Progenitor cell of endocrine pancreas (in vitro differentiated cells): Measurements from ENCODE around the gene ATF5. TPM values are rescaled to one million over a fixed set of nuclear protein-coding genes. Genes with fewer than 3 reads are reported as not detected.

Experiments used
- DNase-seq: peaks from one replicate; pipeline ENCODE4 v3.0.0; 2021; ENCODE audit warnings: low spot score; ENCODE audit not compliant: unreplicated experiment
- H3K27ac Mint-ChIP-seq: 2 replicates; pipeline ENCODE4 v1.8.0; 2021; ENCODE audit warnings: mild to moderate bottlenecking, moderate library complexity, mixed read lengths
- H3K27me3 Mint-ChIP-seq: 2 replicates; pipeline ENCODE4 v1.8.0; 2021; ENCODE audit warnings: mixed read lengths
- H3K36me3 Mint-ChIP-seq: 2 replicates; pipeline ENCODE4 v1.8.0; 2022; ENCODE audit warnings: mixed read lengths; ENCODE audit not compliant: insufficient read depth
- H3K4me1 Mint-ChIP-seq: 2 replicates; pipeline ENCODE4 v1.8.0; 2021; ENCODE audit warnings: low read depth, mixed read lengths
- H3K4me3 Mint-ChIP-seq: 2 replicates; pipeline ENCODE4 v1.8.0; 2021; ENCODE audit warnings: low read depth, mild to moderate bottlenecking, moderate library complexity, mixed read lengths
- H3K9me3 Mint-ChIP-seq: 2 replicates; pipeline ENCODE4 v1.8.0; 2021; ENCODE audit warnings: low read depth, mixed read lengths
- microRNA-seq: library from miRNA; unstranded; fragments of <30 nt; microRNA quantifications from one replicate; pipeline ENCODE4 v1.1.0, GENCODE V29; 2020; ENCODE audit warnings: borderline number of aligned reads; ENCODE audit not compliant: unreplicated experiment
- total RNA-seq: library from RNA; stranded (reverse); gene quantifications from 2 replicates; pipeline ENCODE4 v1.2.1, GENCODE V29; 2021
- TF ChIP-seq, protein P1 (sequence below): fragments of 200-600 bp; sonication (generic); IDR thresholded peaks from one replicate; pipeline ENCODE4 v1.5.0; 2021; ENCODE audit warnings: antibody characterized with exemption, mild to moderate bottlenecking; ENCODE audit not compliant: unreplicated experiment

The ATF5 gene
- total RNA-seq, 1 donor from 2014 or later, result 14.5 TPM

GRCh38 chr19:49977076-49977475, 48.1 kb downstream of the ATF5 start:
- no peak overlapping the region for H3K4me3 Mint-ChIP-seq
- TF ChIP-seq, protein P1, sequence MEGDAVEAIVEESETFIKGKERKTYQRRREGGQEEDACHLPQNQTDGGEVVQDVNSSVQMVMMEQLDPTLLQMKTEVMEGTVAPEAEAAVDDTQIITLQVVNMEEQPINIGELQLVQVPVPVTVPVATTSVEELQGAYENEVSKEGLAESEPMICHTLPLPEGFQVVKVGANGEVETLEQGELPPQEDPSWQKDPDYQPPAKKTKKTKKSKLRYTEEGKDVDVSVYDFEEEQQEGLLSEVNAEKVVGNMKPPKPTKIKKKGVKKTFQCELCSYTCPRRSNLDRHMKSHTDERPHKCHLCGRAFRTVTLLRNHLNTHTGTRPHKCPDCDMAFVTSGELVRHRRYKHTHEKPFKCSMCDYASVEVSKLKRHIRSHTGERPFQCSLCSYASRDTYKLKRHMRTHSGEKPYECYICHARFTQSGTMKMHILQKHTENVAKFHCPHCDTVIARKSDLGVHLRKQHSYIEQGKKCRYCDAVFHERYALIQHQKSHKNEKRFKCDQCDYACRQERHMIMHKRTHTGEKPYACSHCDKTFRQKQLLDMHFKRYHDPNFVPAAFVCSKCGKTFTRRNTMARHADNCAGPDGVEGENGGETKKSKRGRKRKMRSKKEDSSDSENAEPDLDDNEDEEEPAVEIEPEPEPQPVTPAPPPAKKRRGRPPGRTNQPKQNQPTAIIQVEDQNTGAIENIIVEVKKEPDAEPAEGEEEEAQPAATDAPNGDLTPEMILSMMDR, result no peak
- H3K4me1 Mint-ChIP-seq, result no peaks in the 10 kb centered on the region
- H3K36me3 Mint-ChIP-seq, result peaks cover 7% of the 10 kb centered on the region
- peaks cover 5% of the 10 kb centered on the region for H3K27me3 Mint-ChIP-seq
- H3K9me3 Mint-ChIP-seq, result no peaks in the 10 kb centered on the region
- H3K27ac Mint-ChIP-seq, result no peak overlapping the region
- no peak for DNase-seq

DNA sequence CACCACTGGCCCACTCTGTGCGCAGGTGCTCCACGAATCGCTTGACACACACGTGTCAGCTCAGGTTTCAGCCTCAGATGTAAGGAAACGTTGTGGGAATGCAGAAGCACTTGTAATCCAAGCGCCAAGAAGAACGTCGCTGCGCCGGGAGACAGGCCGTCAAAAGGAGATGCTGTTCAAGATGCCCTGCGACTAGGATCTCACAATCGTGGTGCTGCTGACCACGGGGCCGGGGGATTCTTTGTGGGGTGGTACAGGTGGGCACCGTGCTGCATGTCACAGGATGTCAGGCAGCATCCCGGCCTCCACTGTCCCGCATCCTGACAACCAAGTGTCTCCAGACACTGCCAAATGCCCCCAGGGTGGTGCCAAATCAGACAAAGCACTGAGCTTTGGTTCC, 48.9 kb downstream of the ATF5 start:
- TF ChIP-seq, protein P1, result no peak
- no peaks in the 10 kb centered on the region for H3K9me3 Mint-ChIP-seq
- H3K4me1 Mint-ChIP-seq, result no peaks in the 10 kb centered on the region
- no peak overlapping the region for H3K27ac Mint-ChIP-seq
- H3K4me3 Mint-ChIP-seq, result no peak overlapping the region
- peaks cover 7% of the 10 kb centered on the region for H3K36me3 Mint-ChIP-seq
- DNase-seq, result no peak
- peaks cover 5% of the 10 kb centered on the region for H3K27me3 Mint-ChIP-seq

GRCh38 chr19:49978324-49978723, 49.3 kb downstream of the ATF5 start:
- Mint-ChIP-seq H3K27ac (no peak overlapping the region), H3K36me3 (peaks cover 7% of the 10 kb centered on the region), H3K9me3 (no peaks in the 10 kb centered on the region), H3K4me1 (no peaks in the 10 kb centered on the region), H3K4me3 (no peak overlapping the region), H3K27me3 (peaks cover 3% of the 10 kb centered on the region)
- DNase-seq, result no peak
- TF ChIP-seq, protein P1, result no peak

GRCh38 chr19:49981603-49982593, 52.9 kb downstream of the ATF5 start:
- TF ChIP-seq, protein P1, result no peak
- no peak overlapping the region for H3K27ac Mint-ChIP-seq
- no peak overlapping the region for H3K4me3 Mint-ChIP-seq
- peaks cover 2% of the 10 kb centered on the region for H3K36me3 Mint-ChIP-seq
- no peak for DNase-seq
- no peaks in the 10 kb centered on the region for H3K4me1 Mint-ChIP-seq
- H3K9me3 Mint-ChIP-seq, result no peaks in the 10 kb centered on the region
- H3K27me3 Mint-ChIP-seq, result no peaks in the 10 kb centered on the region

Small RNAs within 50 kb of the gene (microRNA-seq; reads per million reads assigned to microRNA genes)
- 4.2 reads per million for gene MIR4750

Other genes starting within 250 kb of the ATF5 start
- gene ADM5, start 239.6 kb upstream of the ATF5 start, total RNA-seq, result 7.7 TPM in 2 replicates
- 49.9 and 53.1 TPM in 2 replicates for gene CPT1C, start 238.1 kb upstream of the ATF5 start, total RNA-seq
- not detected in 2 replicates for gene TSKS, start 165.9 kb upstream of the ATF5 start, total RNA-seq
- gene AP2A1, start 162.2 kb upstream of the ATF5 start, total RNA-seq, result 76.0 and 76.3 TPM in 2 replicates
- gene FUZ, start 115.9 kb upstream of the ATF5 start, total RNA-seq, result 37.8 and 40.0 TPM in 2 replicates
- 136 and 141 TPM in 2 replicates for gene MED25, start 110.9 kb upstream of the ATF5 start, total RNA-seq
- 518 and 564 TPM in 2 replicates for gene PTOV1, start 78.0 kb upstream of the ATF5 start, total RNA-seq
- 137 and 144 TPM in 2 replicates for gene PNKP, start 61.6 kb upstream of the ATF5 start, total RNA-seq
- 41.5 and 48.8 TPM in 2 replicates for gene AKT1S1, start 51.9 kb upstream of the ATF5 start, total RNA-seq
- 44.6 and 45.4 TPM in 2 replicates for gene TBC1D17, start 51.5 kb upstream of the ATF5 start, total RNA-seq
- gene IL4I1, start 32.3 kb upstream of the ATF5 start, total RNA-seq, result 0.24 and 0.40 TPM in 2 replicates
- 80.8 and 85.9 TPM in 2 replicates for gene NUP62, start 299 bp downstream of the ATF5 start, total RNA-seq
- gene SIGLEC11, start 32.0 kb downstream of the ATF5 start, total RNA-seq, result not detected in 2 replicates
- gene VRK3, start 96.2 kb downstream of the ATF5 start, total RNA-seq, result 45.4 and 53.4 TPM in 2 replicates
- 15.5 TPM in 2 replicates for gene ZNF473, start 96.8 kb downstream of the ATF5 start, total RNA-seq
- gene IZUMO2, start 234.1 kb downstream of the ATF5 start, total RNA-seq, result not detected in 2 replicates